HepG2 (cell line): ENCODE measurements around the gene SMG7. TPM values are rescaled to one million over a fixed set of nuclear protein-coding genes. Genes with fewer than 3 reads are reported as not detected.
A peak's percentile ranks its signal among the peaks of the same experiment; 100 is the strongest.

Experiments
- ARHGAP35 ChIP-seq: sonication (generic); formaldehyde crosslinking; IDR thresholded peaks from 2 replicates; pipeline ENCODE4 v1.9.0; 2022; ENCODE audit warnings: mild to moderate bottlenecking, inconsistent platforms, moderate library complexity, missing genetic modification reagents, borderline replicate concordance
- CTCF ChIP-seq: sonication (generic); formaldehyde crosslinking; IDR thresholded peaks from 2 replicates; pipeline ENCODE4 v1.5.0; 2020; ENCODE audit warnings: mild to moderate bottlenecking, missing genetic modification reagents, moderate library complexity
- DR1 ChIP-seq: sonication (generic); formaldehyde crosslinking; IDR thresholded peaks from 2 replicates; pipeline ENCODE4 v1.8.0; 2021; ENCODE audit warnings: mild to moderate bottlenecking, missing genetic modification reagents, inconsistent platforms
- ESRRA ChIP-seq: sonication (generic); formaldehyde crosslinking; IDR thresholded peaks from 2 replicates; pipeline ENCODE4 v1.5.1; 2020; ENCODE audit warnings: mild to moderate bottlenecking, low read depth, missing genetic modification reagents
- GABPB1 ChIP-seq: IDR thresholded peaks from 2 replicates; pipeline ENCODE4 v1.6.1; 2016; ENCODE audit warnings: mild to moderate bottlenecking, missing genetic modification reagents, moderate library complexity, missing compliant biosample characterization
- MAF1 ChIP-seq: sonication (generic); formaldehyde crosslinking; IDR thresholded peaks from 2 replicates; pipeline ENCODE4 v1.5.0; 2020; ENCODE audit warnings: missing genetic modification reagents, borderline replicate concordance
- MXD1 ChIP-seq: sonication (generic); formaldehyde crosslinking; IDR thresholded peaks from 2 replicates; pipeline ENCODE4 v1.4.0; 2020; ENCODE audit warnings: mild to moderate bottlenecking, missing genetic modification reagents
- POLR2AphosphoS5 ChIP-seq: IDR thresholded peaks from 2 replicates; pipeline ENCODE4 v1.6.1; 2012; ENCODE audit warnings: low read depth, low read length
- RXRB ChIP-seq: IDR thresholded peaks from 2 replicates; pipeline ENCODE4 v1.6.1; 2016; ENCODE audit warnings: borderline replicate concordance, missing genetic modification reagents, missing compliant biosample characterization
- SIX4 ChIP-seq: sonication (generic); formaldehyde crosslinking; IDR thresholded peaks from 2 replicates; pipeline ENCODE4 v1.4.0; 2020; ENCODE audit warnings: missing genetic modification reagents
- SKIL ChIP-seq: sonication (generic); formaldehyde crosslinking; IDR thresholded peaks from 2 replicates; pipeline ENCODE4 v1.8.0; 2022; ENCODE audit warnings: missing genetic modification reagents, mild to moderate bottlenecking, moderate library complexity, borderline replicate concordance
- SNAPC5 ChIP-seq: sonication (generic); formaldehyde crosslinking; IDR thresholded peaks from 2 replicates; pipeline ENCODE4 v1.8.1; 2023; ENCODE audit warnings: mild to moderate bottlenecking, missing genetic modification reagents, borderline replicate concordance
- SP5 ChIP-seq: IDR thresholded peaks from 2 replicates; pipeline ENCODE4 v1.6.1; 2016; ENCODE audit warnings: low read depth, borderline replicate concordance
- ZBTB10 ChIP-seq: sonication (generic); formaldehyde crosslinking; IDR thresholded peaks from 2 replicates; pipeline ENCODE4 v1.4.0; 2020; ENCODE audit warnings: missing genetic modification reagents, borderline replicate concordance
- ZBTB20 ChIP-seq: sonication (generic); formaldehyde crosslinking; IDR thresholded peaks from 2 replicates; pipeline ENCODE4 v1.8.1; 2023; ENCODE audit warnings: missing genetic modification reagents, low read depth, mild to moderate bottlenecking, borderline replicate concordance
- ZNF121 ChIP-seq: sonication (generic); formaldehyde crosslinking; IDR thresholded peaks from 2 replicates; pipeline ENCODE4 v1.5.0; 2020; ENCODE audit warnings: mild to moderate bottlenecking, missing genetic modification reagents
- ZNF446 ChIP-seq: sonication (generic); formaldehyde crosslinking; IDR thresholded peaks from 2 replicates; pipeline ENCODE4 v1.5.0; 2020; ENCODE audit warnings: mild to moderate bottlenecking, missing genetic modification reagents
- ZNF451 ChIP-seq: sonication (generic); formaldehyde crosslinking; IDR thresholded peaks from 2 replicates; pipeline ENCODE4 v1.5.0; 2020; ENCODE audit warnings: mild to moderate bottlenecking, missing genetic modification reagents
- ZZZ3 ChIP-seq: sonication (generic); formaldehyde crosslinking; IDR thresholded peaks from 2 replicates; pipeline ENCODE4 v1.4.0; 2020; ENCODE audit warnings: missing genetic modification reagents, mild to moderate bottlenecking, borderline replicate concordance
- polyA plus RNA-seq, 8 experiments: library from polyadenylated mRNA; depleted of rRNA in 3 of 8; stranded (reverse) in 7 of 8; unstranded in 1 of 8; fragments of >200 nt; fragmentation: Illumina TruSeq in 4 of 8; extraction: Trizol in 4 of 8; gene quantifications; 2 replicates each; pipeline versions ENCODE4 v1.2.1 to v1.2.3, GENCODE V29; 2011 to 2016; ENCODE audit warnings: low read depth in 4 of 8, missing spikeins in 1 of 8, mixed read lengths in 1 of 8; ENCODE audit not compliant: insufficient read depth in 1 of 8
- total RNA-seq, 5 experiments: library from RNA; depleted of rRNA; stranded (reverse); fragments of >200 nt; fragmentation: Illumina TruSeq; extraction: Trizol; gene quantifications; 2 replicates each; pipeline ENCODE4 v1.2.3, GENCODE V29; 2016; ENCODE audit warnings: low read depth in 1 of 5

The SMG7 gene
- total and polyA plus RNA-seq, 2 of the 13 experiments (the other 11 are each of a cell fraction or from before 2014, with no cell fraction given), result 14.9 to 27.9 TPM

- TF ChIP-seq SP5, result peak; percentile 40; the same call in 1 of the 2 replicates
- TF ChIP-seq ZNF446, result no peak
- TF ChIP-seq ZZZ3 (CRISPR knock-in tag), result peak; percentile 55; the same call in 1 of the 2 replicates
- peak; percentile 51; the same call in 1 of the 2 replicates for TF ChIP-seq POLR2AphosphoS5
- no peak for TF ChIP-seq DR1
- no peak for TF ChIP-seq ZBTB10 (CRISPR knock-in tag)
- TF ChIP-seq ZNF121, result peak; percentile 9; the same call in 1 of the 2 replicates
- TF ChIP-seq SKIL (CRISPR knock-in tag), result no peak; the same call in 1 of the 2 replicates
- peak; percentile 72; the same call in 1 of the 2 replicates for TF ChIP-seq MAF1 (CRISPR knock-in tag)
- 0 out of 2 replicates have a peak, but pooled peaks have one; percentile 26 for TF ChIP-seq ZNF451 (CRISPR knock-in tag)
- peak; percentile 97 for TF ChIP-seq GABPB1 (CRISPR knock-in tag)
- peak; percentile 32; the same call in 1 of the 2 replicates for TF ChIP-seq CTCF (CRISPR knock-in tag)
- no peak for TF ChIP-seq SNAPC5 (CRISPR knock-in tag)
- TF ChIP-seq MXD1 (CRISPR knock-in tag), result no peak
- no peak for TF ChIP-seq SIX4 (CRISPR knock-in tag)
- no peak for TF ChIP-seq ZBTB20 (CRISPR knock-in tag)
- no peak for TF ChIP-seq ESRRA
- peak; percentile 36; the same call in 1 of the 2 replicates for TF ChIP-seq RXRB (CRISPR knock-in tag)
- TF ChIP-seq ARHGAP35, result no peak
Measured at GRCh38 chr1:183471743-183472487, 384 bp upstream of the SMG7 start (continued).
